HFF-Myc (cell line): ENCODE data around the gene CDC5L.

Source experiments
- DNase-seq: peaks from one replicate; pipeline ENCODE4 v3.0.0-alpha.2; 2011; ENCODE audit warnings: low read depth; ENCODE audit errors: extremely low read depth
- H3K4me3 ChIP-seq: replicated peaks from 2 replicates; pipeline ENCODE4 v1.5.1; 2011; ENCODE audit warnings: low read depth, mild to moderate bottlenecking, control low read depth, low read length
- TF ChIP-seq, protein P1 (sequence below): IDR thresholded peaks from 2 replicates; pipeline ENCODE4 v1.5.1; 2012; ENCODE audit warnings: mild to moderate bottlenecking, low read depth, low read length, control low read depth; ENCODE audit errors: missing control alignments

The CDC5L gene

DNA sequence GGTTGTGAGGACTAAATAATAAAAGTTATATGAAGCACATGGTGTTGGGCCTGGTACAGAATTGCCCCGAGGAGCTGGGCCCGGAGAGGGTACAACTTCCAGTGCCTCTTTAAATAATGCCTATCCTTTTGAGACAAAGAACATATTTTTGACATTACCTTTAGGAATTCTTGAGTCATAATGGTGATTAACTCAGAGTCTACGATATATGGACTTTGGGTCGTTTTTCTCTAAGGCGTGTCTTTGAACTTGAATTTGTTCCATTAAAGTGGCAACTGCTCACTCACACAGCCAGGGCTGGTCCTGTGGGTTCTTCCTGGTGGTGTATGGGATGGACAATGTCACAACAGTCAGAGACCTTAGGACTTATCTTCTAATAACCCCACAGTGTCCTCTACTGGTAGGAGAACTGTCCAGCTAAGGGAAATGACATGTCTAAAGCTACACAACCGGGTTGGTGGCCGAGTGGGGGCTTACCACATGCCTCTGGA, 106.5 kb downstream of the CDC5L start:
- H3K4me3 ChIP-seq = no peak overlapping the region
- TF ChIP-seq, protein P1, sequence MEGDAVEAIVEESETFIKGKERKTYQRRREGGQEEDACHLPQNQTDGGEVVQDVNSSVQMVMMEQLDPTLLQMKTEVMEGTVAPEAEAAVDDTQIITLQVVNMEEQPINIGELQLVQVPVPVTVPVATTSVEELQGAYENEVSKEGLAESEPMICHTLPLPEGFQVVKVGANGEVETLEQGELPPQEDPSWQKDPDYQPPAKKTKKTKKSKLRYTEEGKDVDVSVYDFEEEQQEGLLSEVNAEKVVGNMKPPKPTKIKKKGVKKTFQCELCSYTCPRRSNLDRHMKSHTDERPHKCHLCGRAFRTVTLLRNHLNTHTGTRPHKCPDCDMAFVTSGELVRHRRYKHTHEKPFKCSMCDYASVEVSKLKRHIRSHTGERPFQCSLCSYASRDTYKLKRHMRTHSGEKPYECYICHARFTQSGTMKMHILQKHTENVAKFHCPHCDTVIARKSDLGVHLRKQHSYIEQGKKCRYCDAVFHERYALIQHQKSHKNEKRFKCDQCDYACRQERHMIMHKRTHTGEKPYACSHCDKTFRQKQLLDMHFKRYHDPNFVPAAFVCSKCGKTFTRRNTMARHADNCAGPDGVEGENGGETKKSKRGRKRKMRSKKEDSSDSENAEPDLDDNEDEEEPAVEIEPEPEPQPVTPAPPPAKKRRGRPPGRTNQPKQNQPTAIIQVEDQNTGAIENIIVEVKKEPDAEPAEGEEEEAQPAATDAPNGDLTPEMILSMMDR = no peak
- no peak for DNase-seq

GRCh38 chr6:44495036-44495901, 107.8 kb downstream of the CDC5L start:
- no peak overlapping the region for H3K4me3 ChIP-seq
- no peak for DNase-seq
- TF ChIP-seq, protein P1 = no peak

- no peak for DNase-seq
- TF ChIP-seq, protein P1 = no peak
- no peak overlapping the region for H3K4me3 ChIP-seq
These were observed 109.3 kb downstream of the CDC5L start for GRCh38 chr6:44496665-44497369.

DNA sequence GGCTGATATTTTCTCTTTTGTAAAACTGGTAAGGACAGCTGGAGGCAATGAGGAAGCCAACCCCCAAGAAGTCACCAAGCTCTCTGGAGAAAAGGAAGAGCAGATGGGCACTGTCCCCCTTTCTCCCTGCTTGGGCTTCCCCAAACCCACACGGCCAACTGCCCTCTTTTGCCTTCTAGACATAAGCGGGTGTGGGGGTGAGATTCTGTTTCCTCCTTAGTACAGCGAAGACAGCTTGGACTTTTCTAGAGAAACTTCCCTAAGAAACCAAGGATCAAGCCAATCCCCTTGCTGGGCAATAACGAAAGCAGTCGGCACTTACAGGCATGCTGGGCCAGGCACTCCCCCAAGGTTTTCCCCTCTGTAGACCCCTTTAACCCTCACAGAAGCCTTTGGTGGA, 110.3 kb downstream of the CDC5L start:
- no peak for DNase-seq
- H3K4me3 ChIP-seq = no peak overlapping the region
- TF ChIP-seq, protein P1 = no peak

GRCh38 chr6:44498436-44498835, 110.9 kb downstream of the CDC5L start:
- no peak overlapping the region for H3K4me3 ChIP-seq
- TF ChIP-seq, protein P1 = no peak
- no peak for DNase-seq

- no peak for DNase-seq
- H3K4me3 ChIP-seq = no peak overlapping the region
- TF ChIP-seq, protein P1 = no peak
These were observed 112.1 kb downstream of the CDC5L start for GRCh38 chr6:44499609-44500008.
